Neural cell (in vitro differentiated cells): ENCODE measurements around the gene MYO9A. TPM values are rescaled to one million over a fixed set of nuclear protein-coding genes. Genes with fewer than 3 reads are reported as not detected.

Experiments
- H2AFZ ChIP-seq: fragments of 200-600, 300-800 bp; sonication (generic), shearing (Covaris generic); 2 replicates; pipeline ENCODE4 v1.6.0; 2014; ENCODE audit warnings: low read depth, mild to moderate bottlenecking, antibody characterized with exemption, low read length, moderate library complexity
- H3F3A ChIP-seq: fragments of 200-600 bp; shearing (Covaris generic); 2 replicates; pipeline ENCODE4 v1.6.1; 2016; ENCODE audit warnings: mild to moderate bottlenecking, moderate library complexity, mixed read lengths, antibody characterized with exemption, low read length; ENCODE audit not compliant: insufficient read depth, poor library complexity, severe bottlenecking
- H3K27ac ChIP-seq: fragments of 200-600, 300-800 bp; sonication (generic), shearing (Covaris generic); 2 replicates; pipeline ENCODE4 v1.5.1; 2014; ENCODE audit warnings: mild to moderate bottlenecking, low read length, moderate library complexity
- H3K27me3 ChIP-seq: fragments of 300-800, 200-600 bp; sonication (generic), shearing (Covaris generic); 2 replicates; pipeline ENCODE4 v1.6.0; 2014; ENCODE audit warnings: mild to moderate bottlenecking, low read depth, low read length, moderate library complexity; ENCODE audit not compliant: insufficient read depth
- H3K36me3 ChIP-seq: fragments of 300-800, 200-600 bp; sonication (generic), shearing (Covaris generic); 2 replicates; pipeline ENCODE4 v1.5.1; 2014; ENCODE audit warnings: mild to moderate bottlenecking, antibody characterized with exemption, low read length, moderate library complexity; ENCODE audit not compliant: insufficient read depth
- H3K4me2 ChIP-seq: fragments of 300-800, 200-600 bp; sonication (generic), shearing (Covaris generic); 2 replicates; pipeline ENCODE4 v1.6.0; 2014; ENCODE audit warnings: mild to moderate bottlenecking, low read length
- H3K4me3 ChIP-seq: fragments of 300-800, 200-600 bp; sonication (generic), shearing (Covaris generic); 2 replicates; pipeline ENCODE4 v1.5.1; 2014; ENCODE audit warnings: mild to moderate bottlenecking, low read length, moderate library complexity
- H3K79me2 ChIP-seq: fragments of 200-600 bp; shearing (Covaris generic); replicated peaks from 2 replicates; pipeline ENCODE4 v1.6.0; 2014; ENCODE audit warnings: mild to moderate bottlenecking, low read length, moderate library complexity; ENCODE audit not compliant: insufficient read depth
- H3K9ac ChIP-seq: fragments of 300-800, 200-600 bp; sonication (generic), shearing (Covaris generic); 2 replicates; pipeline ENCODE4 v1.6.1; 2016; ENCODE audit warnings: mild to moderate bottlenecking, low read length, mixed read lengths
- H3K9me2 ChIP-seq: fragments of 200-600 bp; shearing (Covaris generic); 2 replicates; pipeline ENCODE4 v1.6.1; 2016; ENCODE audit warnings: mild to moderate bottlenecking, low read length, mixed read lengths; ENCODE audit not compliant: insufficient read depth
- H3K9me3 ChIP-seq: fragments of 200-600, 300-800 bp; sonication (generic), shearing (Covaris generic); 2 replicates; pipeline ENCODE4 v1.6.1; 2016; ENCODE audit warnings: mild to moderate bottlenecking, mixed run types, low read length, moderate library complexity, mixed read lengths
- H4K20me1 ChIP-seq: fragments of 200-600 bp; shearing (Covaris generic); 2 replicates; pipeline ENCODE4 v1.6.1; 2016; ENCODE audit warnings: mild to moderate bottlenecking, mixed run types; ENCODE audit not compliant: insufficient read depth
- CTCF ChIP-seq: fragments of 450-650 bp; IDR thresholded peaks from 2 replicates; pipeline ENCODE4 v1.5.1; 2014; ENCODE audit warnings: antibody characterized with exemption, mild to moderate bottlenecking, moderate library complexity; ENCODE audit not compliant: poor library complexity, severe bottlenecking
- EP300 ChIP-seq: fragments of 450-650 bp; conservative IDR thresholded peaks from 2 replicates; pipeline ENCODE4 v1.6.1; 2014; ENCODE audit warnings: antibody characterized with exemption, mild to moderate bottlenecking, moderate library complexity; ENCODE audit not compliant: poor library complexity, severe bottlenecking
- EZH2 ChIP-seq: fragments of 200-600, 300-800 bp; shearing (Covaris generic), sonication (generic); IDR thresholded peaks from 2 replicates; pipeline ENCODE4 v1.6.1; 2014; ENCODE audit warnings: antibody characterized with exemption, low read length, borderline replicate concordance, mild to moderate bottlenecking; ENCODE audit not compliant: insufficient read depth, poor library complexity, severe bottlenecking
- MXI1 ChIP-seq: fragments of 450-650 bp; conservative IDR thresholded peaks from 2 replicates; pipeline ENCODE4 v1.6.1; 2014; ENCODE audit warnings: antibody characterized with exemption, mild to moderate bottlenecking; ENCODE audit not compliant: poor library complexity, severe bottlenecking
- POLR2AphosphoS5 ChIP-seq: IDR thresholded peaks from 2 replicates; pipeline ENCODE4 v1.6.1; 2012
- RAD21 ChIP-seq: fragments of 450-650 bp; conservative IDR thresholded peaks from 2 replicates; pipeline ENCODE4 v1.6.1; 2014; ENCODE audit warnings: antibody characterized with exemption, mild to moderate bottlenecking, moderate library complexity
- SMC3 ChIP-seq: fragments of 450-650 bp; conservative IDR thresholded peaks from 2 replicates; pipeline ENCODE4 v1.6.1; 2014; ENCODE audit warnings: antibody characterized with exemption, mild to moderate bottlenecking, moderate library complexity; ENCODE audit not compliant: poor library complexity
- TAF1 ChIP-seq: IDR thresholded peaks from 2 replicates; pipeline ENCODE4 v1.6.1; 2012; ENCODE audit warnings: low read depth
- polyA plus RNA-seq: library from polyadenylated mRNA; depleted of rRNA; stranded (reverse); fragments of >200 nt; gene quantifications from 2 replicates; pipeline ENCODE4 v1.2.3, GENCODE V29; 2014
- TF ChIP-seq, protein P1 (sequence below): IDR thresholded peaks from 2 replicates; pipeline ENCODE4 v1.6.1; 2012; ENCODE audit warnings: borderline replicate concordance

MYO9A gene
- polyA plus RNA-seq, 1 donor from 2014 or later = 22.7 TPM

DNA sequence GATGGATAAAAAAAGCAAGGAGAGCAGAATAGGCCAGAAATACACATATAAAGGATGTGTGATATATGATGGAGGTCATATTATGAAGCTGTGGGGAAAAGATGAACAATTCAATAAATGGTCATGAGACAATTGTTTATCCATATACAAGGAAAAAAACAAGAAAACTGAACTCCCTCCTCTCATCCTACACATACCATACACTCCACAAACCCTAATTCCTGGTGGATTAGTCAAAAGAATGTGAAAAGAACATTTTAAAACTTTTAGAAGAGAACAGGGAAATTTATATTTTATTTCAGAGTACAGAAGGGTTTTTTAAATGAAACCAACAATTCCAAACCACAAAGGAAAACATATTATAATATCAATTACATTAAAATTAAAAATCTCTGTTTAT is 342.1 kb downstream of the MYO9A start:
- Histone ChIP-seq H3K79me2 (no peaks in the 10 kb centered on the region), H3K4me2 (no peak overlapping the region), H4K20me1 (no peaks in the 10 kb centered on the region), H3K27ac (no peak overlapping the region), H3K27me3 (no peaks in the 10 kb centered on the region), H3K9me3 (no peaks in the 10 kb centered on the region), H3K9me2 (no peaks in the 10 kb centered on the region), H3K9ac (no peak overlapping the region), H2AFZ (no peak overlapping the region), H3K36me3 (no peaks in the 10 kb centered on the region), H3F3A (no peaks in the 10 kb centered on the region), H3K4me3 (no peak overlapping the region)
- TF ChIP-seq CTCF (no peak), POLR2AphosphoS5 (no peak), RAD21 (no peak), MXI1 (no peak), SMC3 (no peak), EP300 (no peak), TAF1 (no peak), EZH2 (no peak)
- TF ChIP-seq, protein P1, sequence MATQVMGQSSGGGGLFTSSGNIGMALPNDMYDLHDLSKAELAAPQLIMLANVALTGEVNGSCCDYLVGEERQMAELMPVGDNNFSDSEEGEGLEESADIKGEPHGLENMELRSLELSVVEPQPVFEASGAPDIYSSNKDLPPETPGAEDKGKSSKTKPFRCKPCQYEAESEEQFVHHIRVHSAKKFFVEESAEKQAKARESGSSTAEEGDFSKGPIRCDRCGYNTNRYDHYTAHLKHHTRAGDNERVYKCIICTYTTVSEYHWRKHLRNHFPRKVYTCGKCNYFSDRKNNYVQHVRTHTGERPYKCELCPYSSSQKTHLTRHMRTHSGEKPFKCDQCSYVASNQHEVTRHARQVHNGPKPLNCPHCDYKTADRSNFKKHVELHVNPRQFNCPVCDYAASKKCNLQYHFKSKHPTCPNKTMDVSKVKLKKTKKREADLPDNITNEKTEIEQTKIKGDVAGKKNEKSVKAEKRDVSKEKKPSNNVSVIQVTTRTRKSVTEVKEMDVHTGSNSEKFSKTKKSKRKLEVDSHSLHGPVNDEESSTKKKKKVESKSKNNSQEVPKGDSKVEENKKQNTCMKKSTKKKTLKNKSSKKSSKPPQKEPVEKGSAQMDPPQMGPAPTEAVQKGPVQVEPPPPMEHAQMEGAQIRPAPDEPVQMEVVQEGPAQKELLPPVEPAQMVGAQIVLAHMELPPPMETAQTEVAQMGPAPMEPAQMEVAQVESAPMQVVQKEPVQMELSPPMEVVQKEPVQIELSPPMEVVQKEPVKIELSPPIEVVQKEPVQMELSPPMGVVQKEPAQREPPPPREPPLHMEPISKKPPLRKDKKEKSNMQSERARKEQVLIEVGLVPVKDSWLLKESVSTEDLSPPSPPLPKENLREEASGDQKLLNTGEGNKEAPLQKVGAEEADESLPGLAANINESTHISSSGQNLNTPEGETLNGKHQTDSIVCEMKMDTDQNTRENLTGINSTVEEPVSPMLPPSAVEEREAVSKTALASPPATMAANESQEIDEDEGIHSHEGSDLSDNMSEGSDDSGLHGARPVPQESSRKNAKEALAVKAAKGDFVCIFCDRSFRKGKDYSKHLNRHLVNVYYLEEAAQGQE = no peak

- Histone ChIP-seq H3K9ac (no peak overlapping the region), H3K27ac (peak overlapping the region; percentile 45), H3K79me2 (no peaks in the 10 kb centered on the region), H3F3A (no peaks in the 10 kb centered on the region), H3K36me3 (no peaks in the 10 kb centered on the region), H4K20me1 (no peaks in the 10 kb centered on the region), H2AFZ (no peak overlapping the region), H3K4me3 (no peak overlapping the region), H3K9me2 (no peaks in the 10 kb centered on the region), H3K4me2 (no peak overlapping the region), H3K9me3 (no peaks in the 10 kb centered on the region), H3K27me3 (no peaks in the 10 kb centered on the region)
- TF ChIP-seq POLR2AphosphoS5 = no peak
- peak; percentile 81 for TF ChIP-seq EP300
- TF ChIP-seq TAF1 = no peak
- TF ChIP-seq SMC3 = no peak
- TF ChIP-seq MXI1 = no peak
- TF ChIP-seq, protein P1 = no peak
- TF ChIP-seq EZH2 = no peak
- TF ChIP-seq RAD21 = no peak
Observed at GRCh38 chr15:71773206-71773859, 344.6 kb downstream of the MYO9A start.
